ENCODE results near the gene NFATC2IP.

- TF ChIP-seq CTCF (IDR thresholded peaks at IDR 0.05 in 2 of 3, conservative IDR thresholded peaks at IDR 0.05 in 1 of 3; ENCODE audit: control insufficient read depth in 2 of 3, extremely low read depth in 1 of 3, insufficient read depth in 1 of 3, low read depth in 3 of 3, low read length in 3 of 3) (no peak), ZNF207 (IDR thresholded peaks at IDR 0.05; ENCODE audit: borderline replicate concordance) (no peak), POLR2AphosphoS5 (IDR thresholded peaks at IDR 0.05; ENCODE audit: low read length) (no peak), JUND (IDR thresholded peaks at IDR 0.05; ENCODE audit: low read depth, low read length) (no peak), NFIC (IDR thresholded peaks at IDR 0.05; ENCODE audit: low read depth, low read length) (no peak)
Observed at GRCh38 chr16:28943281-28943680, 7.5 kb upstream of the NFATC2IP start.
